Tibial nerve (tissue), 3 donors: ENCODE results near the gene ZBTB22.

Experiments used
- POLR2A ChIP-seq, 2 donors: fragments of 450-650 bp; IDR thresholded peaks; one replicate each; pipeline ENCODE4 v1.6.1; 2017; ENCODE audit warnings: antibody characterized with exemption in 2 of 2, mild to moderate bottlenecking in 2 of 2, moderate library complexity in 2 of 2
- TF ChIP-seq, protein P1 (sequence below), 5 experiments: fragments of 200-600 bp in 3 of 5; fragments of 450-650 bp in 2 of 5; sonication (generic) in 3 of 5; IDR thresholded peaks; one replicate each; pipeline ENCODE4 v1.5.1; 2016 to 2019; ENCODE audit warnings: antibody characterized with exemption in 5 of 5, mild to moderate bottlenecking in 3 of 5, moderate library complexity in 2 of 5

DNA sequence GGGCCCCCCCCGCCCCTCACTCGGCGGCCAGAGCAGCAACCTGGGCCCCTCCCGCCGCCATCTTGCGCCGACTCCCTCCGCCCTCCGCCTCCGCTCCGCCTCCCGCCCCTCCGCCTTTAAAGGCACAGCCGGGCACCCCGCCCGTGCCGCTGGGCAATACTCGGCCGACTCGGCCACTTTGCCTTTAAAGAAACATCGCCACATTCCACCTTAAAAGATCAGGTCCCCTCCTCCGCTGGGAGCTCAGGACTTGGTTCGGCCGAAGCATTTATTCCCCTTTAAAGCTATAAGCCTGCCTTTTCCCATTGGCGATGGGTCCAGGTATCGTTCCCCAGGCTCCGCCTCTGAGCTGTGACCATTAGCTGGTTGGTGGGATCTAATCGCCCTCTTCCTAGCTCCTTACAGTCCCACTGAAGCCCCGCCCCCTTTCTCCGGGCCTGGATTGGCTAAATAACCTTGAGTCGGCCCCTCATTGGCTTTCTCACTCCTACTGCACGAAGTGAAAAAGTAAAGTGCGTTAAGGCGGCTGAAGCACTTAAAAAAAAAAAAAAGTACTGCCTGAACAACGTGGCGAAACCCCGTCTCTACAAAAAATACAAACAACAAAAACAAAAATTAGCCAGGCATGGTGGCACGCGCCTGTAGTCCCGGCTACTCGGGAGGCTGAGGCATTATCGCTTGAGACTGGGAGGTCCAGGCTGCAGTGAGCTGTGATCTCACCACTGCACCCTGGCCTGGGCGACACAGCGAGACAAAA, at the start of gene ZBTB22:
- TF ChIP-seq, protein P1, sequence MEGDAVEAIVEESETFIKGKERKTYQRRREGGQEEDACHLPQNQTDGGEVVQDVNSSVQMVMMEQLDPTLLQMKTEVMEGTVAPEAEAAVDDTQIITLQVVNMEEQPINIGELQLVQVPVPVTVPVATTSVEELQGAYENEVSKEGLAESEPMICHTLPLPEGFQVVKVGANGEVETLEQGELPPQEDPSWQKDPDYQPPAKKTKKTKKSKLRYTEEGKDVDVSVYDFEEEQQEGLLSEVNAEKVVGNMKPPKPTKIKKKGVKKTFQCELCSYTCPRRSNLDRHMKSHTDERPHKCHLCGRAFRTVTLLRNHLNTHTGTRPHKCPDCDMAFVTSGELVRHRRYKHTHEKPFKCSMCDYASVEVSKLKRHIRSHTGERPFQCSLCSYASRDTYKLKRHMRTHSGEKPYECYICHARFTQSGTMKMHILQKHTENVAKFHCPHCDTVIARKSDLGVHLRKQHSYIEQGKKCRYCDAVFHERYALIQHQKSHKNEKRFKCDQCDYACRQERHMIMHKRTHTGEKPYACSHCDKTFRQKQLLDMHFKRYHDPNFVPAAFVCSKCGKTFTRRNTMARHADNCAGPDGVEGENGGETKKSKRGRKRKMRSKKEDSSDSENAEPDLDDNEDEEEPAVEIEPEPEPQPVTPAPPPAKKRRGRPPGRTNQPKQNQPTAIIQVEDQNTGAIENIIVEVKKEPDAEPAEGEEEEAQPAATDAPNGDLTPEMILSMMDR (IDR thresholded peaks at IDR 0.05) = peak in 1 of 5 experiments; percentile 11
- TF ChIP-seq POLR2A (IDR thresholded peaks at IDR 0.05) = peak in 1 of 2 donors; percentile 41
